Left colon (tissue), 2 donors: ENCODE data around the gene ITPRID1. TPM values are rescaled to one million over a fixed set of nuclear protein-coding genes. Genes with fewer than 3 reads are reported as not detected.

Source experiments
- ATAC-seq: fragments of 200-7000 bp; cut with Tn5 transposase; one replicate; pipeline ENCODE4 v1.9.1; 2020; ENCODE audit warnings: mild to moderate bottlenecking, moderate library complexity
- DNase-seq, 2 donors: peaks; one replicate each; pipeline ENCODE4 v3.0.0-alpha.2; 2020
- intact Hi-C, 2 donors: fragments of 100-400 bp; cut with DNase I in 1 of 2; cut with micrococcal nuclease in 1 of 2; formaldehyde crosslinking; loops; one replicate each; pipeline versions ENCODE4 v1.11.2 to v1.14.0; 2022; cut with DNase I, micrococcal nuclease
- total RNA-seq, 2 donors: library from RNA; stranded (reverse); fragmentation: NEBNext Ultra II Directional; extraction: Animal tissue kit (Norgen Biotek cat#: 25700); gene quantifications; one replicate each; pipeline ENCODE4 v1.2.1, GENCODE V29; 2021
- donor health status: DM: no; HTN: no; CAD: no.
- donor health status: DM: yes; HTN: yes; CAD: no.

Gene ITPRID1
- total RNA-seq, 2 donors from 2014 or later = 1.2 to 2.6 TPM

- DNase-seq (no peak), ATAC-seq (no peak)
- intact Hi-C loops = no loop called here
Measured at GRCh38 chr7:31583942-31584341, 70.1 kb downstream of the ITPRID1 start.

GRCh38 chr7:31595390-31595789 is 81.5 kb downstream of the ITPRID1 start:
- ATAC-seq (no peak), DNase-seq (no peak)
- intact Hi-C loops = no loop called here

- intact Hi-C loops = no loop called here
- DNase-seq (no peak), ATAC-seq (no peak)
Measured at GRCh38 chr7:31602041-31602625, 88.2 kb downstream of the ITPRID1 start.

- DNase-seq (no peak), ATAC-seq (no peak)
- intact Hi-C loops = no loop called here
Measured at GRCh38 chr7:31603046-31603445, 89.2 kb downstream of the ITPRID1 start.

GRCh38 chr7:31613604-31614003 is 99.7 kb downstream of the ITPRID1 start:
- no peak for ATAC-seq
- DNase-seq = no peak
- intact Hi-C loops = no loop called here

GRCh38 chr7:31633467-31633866 is 119.6 kb downstream of the ITPRID1 start:
- intact Hi-C loops = loop anchor here in 1 of 2 donors (10.0 kb wide), 2 partner anchors 189 to 499 kb away; no protein-coding TSS in a partner anchor
- ATAC-seq = no peak
- no peak for DNase-seq

- DNase-seq = peak; percentile 44 to 48
- ATAC-seq = peak; percentile 99
- intact Hi-C loops = loop anchor here in 1 of 2 donors (10.0 kb wide), 2 partner anchors 189 to 499 kb away; no protein-coding TSS in a partner anchor
Measured at GRCh38 chr7:31633894-31634494, 120.1 kb downstream of the ITPRID1 start.

- intact Hi-C loops = no loop called here
- no peak for DNase-seq
- no peak for ATAC-seq
Measured at GRCh38 chr7:31640381-31640780, 126.5 kb downstream of the ITPRID1 start.

- DNase-seq (no peak), ATAC-seq (no peak)
- intact Hi-C loops = no loop called here
Measured at GRCh38 chr7:31642681-31643115, 128.8 kb downstream of the ITPRID1 start.

- DNase-seq = no peak
- ATAC-seq = no peak
- intact Hi-C loops = no loop called here
Measured at GRCh38 chr7:31646942-31647341, 133.1 kb downstream of the ITPRID1 start.

- DNase-seq (no peak), ATAC-seq (no peak)
- intact Hi-C loops = no loop called here
Measured at GRCh38 chr7:31647511-31647910, 133.6 kb downstream of the ITPRID1 start.

- intact Hi-C loops = no loop called here
- ATAC-seq (no peak), DNase-seq (no peak)
Measured at GRCh38 chr7:31648288-31648687, 134.4 kb downstream of the ITPRID1 start.

- DNase-seq (no peak), ATAC-seq (no peak)
- intact Hi-C loops = no loop called here
Measured at GRCh38 chr7:31648880-31649279, 135.0 kb downstream of the ITPRID1 start.

- DNase-seq = no peak
- ATAC-seq = no peak
- intact Hi-C loops = no loop called here
Measured at GRCh38 chr7:31651234-31652062, 137.6 kb downstream of the ITPRID1 start.

GRCh38 chr7:31652063-31652326 is 138.1 kb downstream of the ITPRID1 start:
- intact Hi-C loops = no loop called here
- DNase-seq = no peak
- ATAC-seq = no peak

- ATAC-seq = no peak
- no peak for DNase-seq
- intact Hi-C loops = no loop called here
Measured at GRCh38 chr7:31663072-31663471, 149.2 kb downstream of the ITPRID1 start.

GRCh38 chr7:31664890-31665289 is 151.0 kb downstream of the ITPRID1 start:
- no peak for DNase-seq
- intact Hi-C loops = no loop called here
- no peak for ATAC-seq

GRCh38 chr7:31665546-31665945 is 151.7 kb downstream of the ITPRID1 start:
- intact Hi-C loops = no loop called here
- DNase-seq (no peak), ATAC-seq (no peak)

- no peak for ATAC-seq
- intact Hi-C loops = no loop called here
- no peak for DNase-seq
Measured at GRCh38 chr7:31669461-31669860, 155.6 kb downstream of the ITPRID1 start.

GRCh38 chr7:31679574-31680305 is 165.8 kb downstream of the ITPRID1 start:
- intact Hi-C loops = no loop called here
- DNase-seq = no peak
- no peak for ATAC-seq
